ENCODE measurements around the gene PKD2L2. TPM values are rescaled to one million over a fixed set of nuclear protein-coding genes. Genes with fewer than 3 reads are reported as not detected.
"Not testable (repeated sequence)": the region's sequence is repeated elsewhere in the genome, so short reads cannot be mapped to it uniquely, and the experiment has no call there.

Gene PKD2L2
- total and polyA plus RNA-seq, 9 of the 15 experiments (the other 6 are each of a cell fraction or from before 2014, with no cell fraction given) = 0.08 to 0.25 (median 0.11) TPM; not detected in 5

DNA sequence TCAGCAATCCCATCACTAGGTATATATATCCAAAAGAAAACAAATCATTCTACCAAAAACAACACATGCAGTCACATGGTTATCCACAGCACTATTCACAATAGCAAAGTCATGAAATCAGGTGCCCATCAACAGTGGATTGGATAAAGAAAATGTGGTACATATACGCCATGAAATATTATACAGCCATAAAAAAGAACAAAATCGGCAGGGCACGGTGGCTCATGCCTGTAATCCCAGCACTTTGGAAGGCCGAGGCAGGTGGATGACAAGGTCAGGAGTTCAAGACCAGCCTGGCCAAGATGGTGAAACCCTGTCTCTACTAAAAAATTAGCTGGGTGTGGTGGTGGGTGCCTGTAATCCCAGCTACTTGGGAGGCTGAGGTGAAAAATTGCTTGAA lies 55.0 kb downstream of the PKD2L2 start:
- H3K4me1 ChIP-seq (replicated peaks in 1 of 2; ENCODE audit: control insufficient read depth in 2 of 2, insufficient read depth in 2 of 2, low read length in 2 of 2); H3K9ac ChIP-seq (ENCODE audit: insufficient read depth in 1 of 2, low read depth in 2 of 2, low read length in 2 of 2); intact Hi-C loops (cut with micrococcal nuclease); H3K4me2 ChIP-seq (ENCODE audit: insufficient read depth, low read length); H3K27ac ChIP-seq (ENCODE audit: extremely low read depth, low read depth, low read length); H3K79me2 ChIP-seq (ENCODE audit: control insufficient read depth, insufficient read depth, low read length); ATAC-seq; DNase-seq (ENCODE audit: extremely low read depth in 1 of 4, low spot score in 3 of 4); CTCF ChIA-PET (ENCODE audit: low intra/inter-chr PET ratio); H4K20me1 ChIP-seq (replicated peaks; ENCODE audit: control insufficient read depth, insufficient read depth, low read length); H2AFZ ChIP-seq (ENCODE audit: low read depth, low read length); H3K27me3 ChIP-seq (ENCODE audit: control insufficient read depth in 2 of 2, insufficient read depth in 2 of 2, low read length in 2 of 2); in situ Hi-C loops (cut with MboI); BruUV-seq (replicated peaks); H3K9me1 ChIP-seq (ENCODE audit: control insufficient read depth, insufficient read depth, low read length); H3K9me3 ChIP-seq (replicated peaks; ENCODE audit: control insufficient read depth, insufficient read depth, low read depth, low read length); H3K4me3 ChIP-seq; FAIRE-seq: not testable (repeated sequence)
- POLR2A ChIA-PET = interaction anchor here (1.0 to 1.5 kb wide), 4 partner anchors 11 to 56 kb away, joined by 3 to 4 read pairs (median 3); no protein-coding TSS in a partner anchor
- 95% methylated on average over 4 of the region's 4 CpGs for WGBS (ENCODE audit: insufficient coverage, low coverage, missing lambda C conversion rate)
- peaks cover 90% of the 10 kb centered on the region for H3K36me3 ChIP-seq (ENCODE audit: control insufficient read depth, insufficient read depth, low read length)
- peak; percentile 79 for TF ChIP-seq ZNF146 (CRISPR knock-in tag; IDR thresholded peaks at IDR 0.05; ENCODE audit: unreplicated experiment)

DNA sequence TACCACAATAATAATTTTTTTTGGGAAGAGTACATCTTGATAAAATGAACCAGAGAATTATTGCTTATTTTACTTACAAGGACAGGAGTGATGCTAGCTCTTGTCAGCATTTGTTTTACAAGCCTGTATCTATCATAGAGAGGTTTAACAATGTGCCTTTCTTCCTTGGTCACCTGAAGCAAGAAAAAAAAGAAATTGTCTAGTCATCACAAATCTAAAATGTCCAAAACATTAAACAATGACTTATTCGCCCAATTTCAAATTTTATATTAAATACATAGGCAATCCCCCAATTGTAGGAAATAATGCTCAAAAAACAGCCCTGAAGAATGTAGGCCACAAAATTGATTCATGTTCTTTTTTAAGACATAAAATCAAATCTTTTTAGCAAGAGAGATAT lies 56.6 kb downstream of the PKD2L2 start:
- CTCF ChIA-PET (ENCODE audit: low intra/inter-chr PET ratio) = no interaction called here
- no peak overlapping the region for H3K27ac ChIP-seq (ENCODE audit: extremely low read depth, low read depth, low read length)
- peak; percentile 83 for TF ChIP-seq ZNF316 (IDR thresholded peaks at IDR 0.05)
- no peak for TF ChIP-seq ZNF57 (CRISPR knock-in tag; IDR thresholded peaks at IDR 0.05)
- no peak for TF ChIP-seq PHF20 (IDR thresholded peaks at IDR 0.05; ENCODE audit: partially characterized antibody)
- 0 out of 2 replicates have a peak, but pooled peaks have one; percentile 37 for TF ChIP-seq MAFG (tag; conservative IDR thresholded peaks at IDR 0.05)
- no peak for TF ChIP-seq DDX20 (tag; IDR thresholded peaks at IDR 0.05; ENCODE audit: low read depth)
- TF ChIP-seq MAFK (IDR thresholded peaks at IDR 0.05; ENCODE audit: low read length) = no peak
- TF ChIP-seq, protein P1, sequence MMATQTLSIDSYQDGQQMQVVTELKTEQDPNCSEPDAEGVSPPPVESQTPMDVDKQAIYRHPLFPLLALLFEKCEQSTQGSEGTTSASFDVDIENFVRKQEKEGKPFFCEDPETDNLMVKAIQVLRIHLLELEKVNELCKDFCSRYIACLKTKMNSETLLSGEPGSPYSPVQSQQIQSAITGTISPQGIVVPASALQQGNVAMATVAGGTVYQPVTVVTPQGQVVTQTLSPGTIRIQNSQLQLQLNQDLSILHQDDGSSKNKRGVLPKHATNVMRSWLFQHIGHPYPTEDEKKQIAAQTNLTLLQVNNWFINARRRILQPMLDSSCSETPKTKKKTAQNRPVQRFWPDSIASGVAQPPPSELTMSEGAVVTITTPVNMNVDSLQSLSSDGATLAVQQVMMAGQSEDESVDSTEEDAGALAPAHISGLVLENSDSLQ (IDR thresholded peaks at IDR 0.05) = no peak
- TF ChIP-seq ATF1 (CRISPR knock-in tag; IDR thresholded peaks at IDR 0.05) = no peak
- no peak for TF ChIP-seq ATF1 (tag; IDR thresholded peaks at IDR 0.05)
- TF ChIP-seq ELF1 (tag; IDR thresholded peaks at IDR 0.05) = no peak
- no peak for TF ChIP-seq ZNF232 (CRISPR knock-in tag; IDR thresholded peaks at IDR 0.05)
- TF ChIP-seq, protein P2, sequence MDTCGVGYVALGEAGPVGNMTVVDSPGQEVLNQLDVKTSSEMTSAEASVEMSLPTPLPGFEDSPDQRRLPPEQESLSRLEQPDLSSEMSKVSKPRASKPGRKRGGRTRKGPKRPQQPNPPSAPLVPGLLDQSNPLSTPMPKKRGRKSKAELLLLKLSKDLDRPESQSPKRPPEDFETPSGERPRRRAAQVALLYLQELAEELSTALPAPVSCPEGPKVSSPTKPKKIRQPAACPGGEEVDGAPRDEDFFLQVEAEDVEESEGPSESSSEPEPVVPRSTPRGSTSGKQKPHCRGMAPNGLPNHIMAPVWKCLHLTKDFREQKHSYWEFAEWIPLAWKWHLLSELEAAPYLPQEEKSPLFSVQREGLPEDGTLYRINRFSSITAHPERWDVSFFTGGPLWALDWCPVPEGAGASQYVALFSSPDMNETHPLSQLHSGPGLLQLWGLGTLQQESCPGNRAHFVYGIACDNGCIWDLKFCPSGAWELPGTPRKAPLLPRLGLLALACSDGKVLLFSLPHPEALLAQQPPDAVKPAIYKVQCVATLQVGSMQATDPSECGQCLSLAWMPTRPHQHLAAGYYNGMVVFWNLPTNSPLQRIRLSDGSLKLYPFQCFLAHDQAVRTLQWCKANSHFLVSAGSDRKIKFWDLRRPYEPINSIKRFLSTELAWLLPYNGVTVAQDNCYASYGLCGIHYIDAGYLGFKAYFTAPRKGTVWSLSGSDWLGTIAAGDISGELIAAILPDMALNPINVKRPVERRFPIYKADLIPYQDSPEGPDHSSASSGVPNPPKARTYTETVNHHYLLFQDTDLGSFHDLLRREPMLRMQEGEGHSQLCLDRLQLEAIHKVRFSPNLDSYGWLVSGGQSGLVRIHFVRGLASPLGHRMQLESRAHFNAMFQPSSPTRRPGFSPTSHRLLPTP (IDR thresholded peaks at IDR 0.05; ENCODE audit: borderline replicate concordance, extremely low read depth, insufficient read length) = no peak
- no peak for TF ChIP-seq HMG20A (CRISPR knock-in tag; conservative IDR thresholded peaks at IDR 0.05)
- TF ChIP-seq ZNF699 (CRISPR knock-in tag; IDR thresholded peaks at IDR 0.05; ENCODE audit: insufficient replicate concordance) = no peak

More for the DNA sequence above, 56.6 kb downstream of the PKD2L2 start:
- H3K4me2 ChIP-seq (ENCODE audit: insufficient read depth, low read length) = no peak overlapping the region
- WGBS (ENCODE audit: insufficient coverage, low coverage, missing lambda C conversion rate) = 100% methylated on average over 1 of the region's 1 CpG
- POLR2A ChIA-PET = interaction anchor here (1.5 kb wide), 1 partner anchor 9 kb away, joined by 4 read pairs; no protein-coding TSS in a partner anchor
- intact Hi-C loops (cut with micrococcal nuclease) (no loop called here), in situ Hi-C loops (cut with MboI) (no loop called here)
- H3K27me3 ChIP-seq (ENCODE audit: control insufficient read depth in 2 of 2, insufficient read depth in 2 of 2, low read length in 2 of 2) = no peaks in the 10 kb centered on the region
- no TSS peak for BruUV-seq (replicated peaks)
- H3K9me1 ChIP-seq (ENCODE audit: control insufficient read depth, insufficient read depth, low read length) = no peaks in the 10 kb centered on the region
- DNase-seq (ENCODE audit: extremely low read depth in 1 of 4, low spot score in 3 of 4) = no peak
- H3K4me3 ChIP-seq = no peak overlapping the region
- no peak overlapping the region for H2AFZ ChIP-seq (ENCODE audit: low read depth, low read length)
- no peak for FAIRE-seq
- H3K4me1 ChIP-seq (replicated peaks in 1 of 2; ENCODE audit: control insufficient read depth in 2 of 2, insufficient read depth in 2 of 2, low read length in 2 of 2) = no peaks in the 10 kb centered on the region
- H3K9ac ChIP-seq (ENCODE audit: insufficient read depth in 1 of 2, low read depth in 2 of 2, low read length in 2 of 2) = no peak overlapping the region
- no peaks in the 10 kb centered on the region for H3K79me2 ChIP-seq (ENCODE audit: control insufficient read depth, insufficient read depth, low read length)
- H4K20me1 ChIP-seq (replicated peaks; ENCODE audit: control insufficient read depth, insufficient read depth, low read length) = no peaks in the 10 kb centered on the region
- ATAC-seq = no peak
- peaks cover 81% of the 10 kb centered on the region for H3K36me3 ChIP-seq (ENCODE audit: control insufficient read depth, insufficient read depth, low read length)
- H3K9me3 ChIP-seq (replicated peaks; ENCODE audit: control insufficient read depth, insufficient read depth, low read depth, low read length) = no peaks in the 10 kb centered on the region
